ENCODE data around the gene STK31.
"Not testable (repeated sequence)": the region's sequence is repeated elsewhere in the genome, so short reads cannot be mapped to it uniquely, and the experiment has no call there.

- TF ChIP-seq, protein P1, sequence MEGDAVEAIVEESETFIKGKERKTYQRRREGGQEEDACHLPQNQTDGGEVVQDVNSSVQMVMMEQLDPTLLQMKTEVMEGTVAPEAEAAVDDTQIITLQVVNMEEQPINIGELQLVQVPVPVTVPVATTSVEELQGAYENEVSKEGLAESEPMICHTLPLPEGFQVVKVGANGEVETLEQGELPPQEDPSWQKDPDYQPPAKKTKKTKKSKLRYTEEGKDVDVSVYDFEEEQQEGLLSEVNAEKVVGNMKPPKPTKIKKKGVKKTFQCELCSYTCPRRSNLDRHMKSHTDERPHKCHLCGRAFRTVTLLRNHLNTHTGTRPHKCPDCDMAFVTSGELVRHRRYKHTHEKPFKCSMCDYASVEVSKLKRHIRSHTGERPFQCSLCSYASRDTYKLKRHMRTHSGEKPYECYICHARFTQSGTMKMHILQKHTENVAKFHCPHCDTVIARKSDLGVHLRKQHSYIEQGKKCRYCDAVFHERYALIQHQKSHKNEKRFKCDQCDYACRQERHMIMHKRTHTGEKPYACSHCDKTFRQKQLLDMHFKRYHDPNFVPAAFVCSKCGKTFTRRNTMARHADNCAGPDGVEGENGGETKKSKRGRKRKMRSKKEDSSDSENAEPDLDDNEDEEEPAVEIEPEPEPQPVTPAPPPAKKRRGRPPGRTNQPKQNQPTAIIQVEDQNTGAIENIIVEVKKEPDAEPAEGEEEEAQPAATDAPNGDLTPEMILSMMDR (conservative IDR thresholded peaks at IDR 0.05; ENCODE audit: low read length): not testable (repeated sequence)
- not testable (repeated sequence) for TF ChIP-seq EZH2phosphoT487 (IDR thresholded peaks at IDR 0.05; ENCODE audit: borderline replicate concordance)
Observed at GRCh38 chr7:23724113-23724512, 14.1 kb downstream of the STK31 start.
